Fibroblast of skin of scalp (primary cell): Measurements from ENCODE around the gene MYO7A.

ENCODE experiments used
- DNase-seq: peaks from one replicate; pipeline ENCODE4 v3.0.0-alpha.2; 2013

The MYO7A gene

GRCh38 chr11:77112641-77113381 lies 15.2 kb upstream of the MYO7A start:
- no peak for DNase-seq

- peak; percentile 29 for DNase-seq
Measured at GRCh38 chr11:77113382-77114088, 14.5 kb upstream of the MYO7A start.

- no peak for DNase-seq
Measured at GRCh38 chr11:77114089-77114463, 14.0 kb upstream of the MYO7A start.

GRCh38 chr11:77115181-77115611 lies 12.8 kb upstream of the MYO7A start:
- no peak for DNase-seq

- no peak for DNase-seq
Measured at GRCh38 chr11:77115956-77116355, 12.1 kb upstream of the MYO7A start.

GRCh38 chr11:77117492-77117891 lies 10.6 kb upstream of the MYO7A start:
- DNase-seq, result peak; percentile 32

- no peak for DNase-seq
Measured at GRCh38 chr11:77118086-77118485, 10.0 kb upstream of the MYO7A start.

GRCh38 chr11:77118971-77119370 lies 9.1 kb upstream of the MYO7A start:
- DNase-seq, result no peak

GRCh38 chr11:77119531-77119936 lies 8.5 kb upstream of the MYO7A start:
- DNase-seq, result no peak

- no peak for DNase-seq
Measured at GRCh38 chr11:77120571-77120970, 7.5 kb upstream of the MYO7A start.

GRCh38 chr11:77121096-77121640 lies 6.9 kb upstream of the MYO7A start:
- DNase-seq, result no peak

- DNase-seq, result no peak
Measured at GRCh38 chr11:77121876-77122575, 6.0 kb upstream of the MYO7A start.

GRCh38 chr11:77122576-77123212 lies 5.4 kb upstream of the MYO7A start:
- no peak for DNase-seq

- no peak for DNase-seq
Measured at GRCh38 chr11:77123591-77123990, 4.5 kb upstream of the MYO7A start.

GRCh38 chr11:77124041-77124440 lies 4.0 kb upstream of the MYO7A start:
- DNase-seq, result no peak

GRCh38 chr11:77124488-77124887 lies 3.6 kb upstream of the MYO7A start:
- DNase-seq, result no peak

GRCh38 chr11:77125191-77125590 lies 2.9 kb upstream of the MYO7A start:
- DNase-seq, result no peak

- DNase-seq, result no peak
Measured at GRCh38 chr11:77125695-77126094, 2.4 kb upstream of the MYO7A start.

- DNase-seq, result no peak
Measured at GRCh38 chr11:77126156-77126775, 1.8 kb upstream of the MYO7A start.

GRCh38 chr11:77126861-77127234 lies 1.2 kb upstream of the MYO7A start:
- no peak for DNase-seq

- peak; percentile 22 for DNase-seq
Measured at GRCh38 chr11:77127235-77127911, 673 bp upstream of the MYO7A start.
